ENCODE data around the gene CDC7.
"Not testable (repeated sequence)": the region's sequence is repeated elsewhere in the genome, so short reads cannot be mapped to it uniquely, and the experiment has no call there.

Gene CDC7

DNA sequence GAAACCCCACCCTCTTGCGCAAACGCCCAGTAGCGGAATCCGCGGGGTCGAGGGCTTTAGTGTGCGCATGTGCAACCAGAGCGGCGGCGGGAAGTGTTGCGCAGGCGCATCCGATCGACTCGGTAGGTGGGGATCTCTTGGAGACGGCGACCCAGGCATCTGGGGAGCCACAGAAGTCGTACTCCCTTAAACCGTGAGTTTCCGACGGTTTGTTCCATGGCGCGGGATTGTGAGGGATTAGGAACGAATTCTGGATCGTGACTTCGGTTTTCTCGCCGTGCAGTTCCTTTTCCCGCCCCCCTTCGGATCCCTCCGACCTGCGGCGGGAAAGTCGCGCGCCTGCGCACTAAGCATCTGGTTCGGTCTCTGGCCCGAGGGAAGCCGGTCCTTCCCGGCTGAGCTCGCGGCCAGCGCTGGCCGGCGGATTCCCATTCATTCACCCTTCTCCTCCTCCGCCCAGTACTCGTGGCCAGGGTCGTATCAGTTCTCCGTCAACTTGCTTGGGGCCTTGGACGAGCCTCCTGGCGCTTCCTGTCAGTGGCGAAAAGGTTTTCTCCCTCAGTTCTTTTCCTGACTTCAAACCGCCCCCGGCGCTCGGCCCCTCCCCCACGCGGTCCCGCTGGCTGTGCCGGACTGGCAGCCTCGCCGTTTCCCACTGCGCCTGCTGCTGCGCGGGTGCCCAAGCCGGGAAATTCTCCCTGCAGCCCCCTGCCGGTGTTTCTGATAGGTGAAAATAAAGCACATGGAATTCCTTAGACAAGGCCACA lies at the start of gene CDC7:
Gene CDC7, plus strand, starts transcription at position 96 of the 767 bp plus-strand sequence. CDS start 866 bp downstream, outside the sequence.
- peak; percentile 92 for DNase-seq

DNA sequence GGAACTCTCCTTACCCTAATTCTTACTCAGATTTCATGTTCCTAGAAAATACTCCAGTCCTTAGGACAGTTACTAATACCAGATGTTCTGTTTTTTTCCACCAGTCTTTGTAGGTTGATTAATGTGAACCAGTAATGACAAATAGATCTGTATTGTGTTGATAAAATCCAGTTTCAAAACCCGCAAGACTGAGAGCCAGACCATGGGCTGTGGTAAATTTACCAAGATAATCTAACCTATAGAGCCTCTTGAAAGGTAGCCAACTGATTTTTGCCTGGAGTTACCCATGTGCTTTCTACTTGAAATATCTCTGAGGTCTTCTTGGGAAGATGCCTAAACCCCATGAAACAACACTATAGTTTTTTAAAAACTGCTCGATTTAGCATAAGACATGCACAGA lies 46.5 kb upstream of the CDC7 start:
- DNase-seq = no peak

DNA sequence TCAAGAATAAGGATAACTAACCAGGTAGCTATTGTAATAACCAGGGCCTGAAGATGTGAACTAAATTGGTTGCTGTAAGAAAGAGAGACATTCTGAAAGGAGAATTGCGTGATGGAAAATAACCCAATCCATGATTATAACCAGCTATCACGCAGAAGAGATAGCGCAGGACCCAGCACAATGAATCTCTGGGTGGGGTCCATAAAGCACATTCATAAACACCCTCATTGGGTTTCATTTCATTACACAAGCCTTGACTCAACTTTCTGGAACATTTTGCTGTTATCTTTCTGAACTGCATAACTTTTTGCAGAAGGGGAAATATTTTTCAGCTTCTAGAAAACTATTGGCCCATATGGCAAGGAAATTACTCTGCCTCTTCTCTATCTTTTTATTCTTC lies 45.3 kb upstream of the CDC7 start:
- DNase-seq = no peak

DNA sequence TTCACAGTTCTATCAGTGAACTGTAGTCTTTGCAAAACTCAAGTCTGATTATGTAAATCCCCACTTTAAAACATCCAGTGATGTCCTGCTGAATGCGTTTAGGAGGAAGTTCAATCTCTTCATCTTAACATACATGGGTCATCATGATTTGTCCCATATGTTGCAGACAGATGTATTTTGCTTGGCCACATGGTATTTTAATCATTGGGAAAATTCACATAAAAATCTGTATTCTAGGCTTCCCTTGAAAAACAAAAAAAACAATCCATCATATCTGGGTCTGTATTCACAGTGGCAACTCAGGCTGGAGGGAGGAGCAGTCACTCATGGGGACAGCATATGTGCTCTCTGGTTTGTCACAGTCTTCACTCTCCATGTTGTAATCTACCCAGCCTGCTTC lies 44.8 kb upstream of the CDC7 start:
- no peak for DNase-seq

DNA sequence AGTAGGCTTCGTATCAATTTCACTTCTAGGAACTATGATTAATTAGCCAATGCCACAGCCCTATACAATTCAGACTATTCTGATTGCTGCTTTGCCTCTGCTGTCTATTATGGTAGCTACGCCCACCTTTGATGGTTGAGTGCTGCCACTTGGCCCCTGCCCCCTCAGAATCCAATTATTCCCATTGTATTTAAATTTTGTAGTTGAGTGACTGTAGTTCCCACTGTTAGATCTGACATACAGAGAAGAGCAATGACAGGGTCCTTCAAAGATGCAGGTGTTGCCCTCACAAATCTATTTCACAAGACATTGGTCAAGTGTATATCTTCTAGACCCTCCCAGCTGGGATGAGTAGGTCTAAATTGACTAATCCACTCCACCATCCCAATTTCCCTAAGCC lies 35.3 kb upstream of the CDC7 start:
- DNase-seq = not testable (repeated sequence)

DNA sequence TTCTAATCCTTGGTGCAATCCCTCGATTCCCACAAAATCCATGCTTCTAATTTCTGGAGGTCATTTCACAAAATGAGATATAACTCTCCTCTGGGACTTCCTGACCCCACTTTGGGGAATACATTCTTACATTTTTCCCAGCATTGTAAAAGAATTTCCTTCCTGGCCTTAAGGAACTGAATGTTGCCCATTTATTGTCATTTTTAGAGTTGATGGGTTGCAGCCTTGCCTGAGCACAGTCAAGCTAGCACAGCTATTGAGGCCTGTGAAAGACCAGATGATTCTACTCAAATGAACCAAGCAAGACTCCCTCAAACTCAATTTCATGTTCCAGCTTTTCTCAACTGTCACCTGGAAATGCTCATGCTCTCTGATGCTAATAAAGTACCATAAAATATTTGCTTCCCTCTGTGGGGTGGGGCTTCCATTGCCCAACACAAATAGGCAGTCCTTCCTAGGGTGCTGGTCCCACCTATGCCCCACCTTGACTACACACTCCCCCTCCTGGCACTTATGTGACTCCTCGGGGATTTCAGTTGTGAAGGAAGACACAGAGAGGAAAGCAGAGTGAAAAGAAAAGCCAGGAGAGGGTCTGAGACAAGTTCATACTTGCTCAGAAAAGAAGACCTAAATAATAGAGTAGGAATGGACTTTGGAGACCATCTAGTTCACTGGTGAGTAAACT lies 24.0 kb upstream of the CDC7 start:
- no peak for DNase-seq

DNA sequence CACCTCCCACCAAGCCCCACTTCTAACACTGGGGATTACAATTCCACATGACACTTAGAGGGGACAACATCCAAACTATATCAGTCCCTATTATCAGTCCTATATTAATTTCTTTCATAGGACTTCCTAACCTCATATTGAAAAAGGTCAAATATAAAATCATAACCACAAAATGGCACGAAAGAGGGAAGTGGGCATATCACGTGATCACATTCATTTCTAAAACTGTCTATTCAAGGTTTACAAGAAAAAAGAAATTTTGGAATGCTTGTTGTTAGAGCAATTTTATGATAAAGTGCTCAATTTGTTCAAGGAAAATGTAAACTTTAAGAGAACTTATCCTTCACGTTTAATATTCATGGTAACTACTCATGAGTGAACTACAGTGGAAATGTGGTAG lies 13.2 kb upstream of the CDC7 start:
- no peak for DNase-seq

DNA sequence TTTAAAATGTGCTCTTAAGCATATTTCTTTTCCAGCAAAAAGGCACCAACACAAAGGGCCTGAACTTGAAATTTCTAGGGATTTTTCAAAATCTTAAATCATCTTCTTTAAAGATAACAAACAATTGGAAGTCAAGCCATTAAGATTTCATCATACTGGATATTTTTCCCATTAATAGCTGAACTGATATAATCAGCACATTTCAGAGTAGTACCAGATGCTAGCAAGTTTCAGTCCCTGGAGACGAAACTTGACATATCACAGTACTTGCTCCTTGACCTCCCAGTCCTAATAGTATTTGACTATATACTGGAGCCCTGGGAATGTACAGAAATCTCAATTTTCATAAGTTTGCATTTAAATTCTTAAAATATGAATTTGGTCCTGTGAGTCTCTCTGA lies 10.2 kb upstream of the CDC7 start:
- DNase-seq = no peak

DNA sequence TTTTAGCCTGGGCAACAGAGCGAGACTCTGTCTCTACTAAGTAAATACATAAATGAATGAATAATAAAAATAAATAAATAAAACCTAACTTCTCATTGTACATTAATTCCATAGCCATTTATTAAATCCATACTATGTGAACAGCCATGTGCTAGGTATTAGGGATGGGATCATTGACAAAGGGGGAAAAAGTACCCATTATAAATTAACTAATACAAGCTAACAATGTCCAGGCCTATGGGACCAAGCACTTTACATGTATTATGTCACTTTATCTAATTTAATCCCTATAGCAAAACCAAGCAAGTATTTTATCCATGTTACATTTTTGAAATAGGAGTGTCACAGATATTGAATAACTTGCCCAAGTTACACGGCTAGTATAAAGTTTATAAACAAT lies 2.6 kb upstream of the CDC7 start:
- no peak for DNase-seq

DNA sequence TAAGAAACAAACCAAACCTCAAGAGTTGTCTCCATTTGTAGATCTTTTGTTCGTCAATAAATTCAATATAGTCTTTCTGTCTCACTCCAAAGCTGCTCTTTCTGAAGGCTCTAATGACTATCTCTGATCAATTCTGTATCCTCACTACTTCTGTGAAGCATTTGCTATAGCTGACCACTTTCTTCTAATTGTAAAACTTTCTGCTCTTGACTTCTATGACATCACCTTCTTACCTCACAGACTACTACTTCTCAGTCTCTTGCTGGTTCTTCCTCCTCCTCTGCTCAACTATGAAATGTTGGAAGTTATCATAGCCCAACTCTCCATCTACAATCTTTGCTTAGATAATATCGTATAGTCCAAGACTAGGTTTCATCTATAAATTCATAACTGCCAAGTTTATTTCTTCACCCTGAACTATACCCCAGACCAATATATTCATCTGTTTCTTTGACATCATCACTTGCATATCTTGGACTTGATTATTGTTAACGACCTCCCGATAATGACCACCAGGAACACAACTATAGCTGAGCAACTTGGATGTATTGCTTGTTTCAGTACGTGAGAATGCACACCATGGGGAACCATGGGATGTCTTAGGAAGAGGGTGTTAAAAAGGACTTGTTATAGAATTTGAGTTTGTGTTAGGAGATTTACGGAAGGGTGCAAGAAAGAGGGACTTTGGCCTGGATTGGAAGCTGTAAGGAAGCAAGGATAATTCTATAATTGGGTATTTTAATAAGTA lies 2.0 kb upstream of the CDC7 start:
- DNase-seq = no peak

DNA sequence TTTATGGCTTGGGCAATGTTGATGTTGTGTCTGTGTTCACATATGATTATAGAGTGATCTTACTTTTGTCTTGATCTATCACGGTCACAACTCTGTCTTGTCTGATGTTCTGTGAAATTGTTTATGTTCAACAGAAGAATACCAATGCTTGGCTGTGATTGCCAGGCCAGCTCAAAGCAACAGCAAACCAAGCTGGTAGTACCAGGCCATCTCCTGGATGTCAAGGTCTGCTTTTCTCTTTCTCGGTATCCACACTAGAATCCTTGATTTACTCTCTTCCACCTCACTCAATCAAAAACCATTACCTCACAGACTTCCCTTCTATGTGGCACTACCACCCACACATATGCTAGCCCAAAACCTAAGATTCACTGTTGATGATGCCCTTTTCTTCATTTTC lies 1.3 kb upstream of the CDC7 start:
- DNase-seq = no peak

DNA sequence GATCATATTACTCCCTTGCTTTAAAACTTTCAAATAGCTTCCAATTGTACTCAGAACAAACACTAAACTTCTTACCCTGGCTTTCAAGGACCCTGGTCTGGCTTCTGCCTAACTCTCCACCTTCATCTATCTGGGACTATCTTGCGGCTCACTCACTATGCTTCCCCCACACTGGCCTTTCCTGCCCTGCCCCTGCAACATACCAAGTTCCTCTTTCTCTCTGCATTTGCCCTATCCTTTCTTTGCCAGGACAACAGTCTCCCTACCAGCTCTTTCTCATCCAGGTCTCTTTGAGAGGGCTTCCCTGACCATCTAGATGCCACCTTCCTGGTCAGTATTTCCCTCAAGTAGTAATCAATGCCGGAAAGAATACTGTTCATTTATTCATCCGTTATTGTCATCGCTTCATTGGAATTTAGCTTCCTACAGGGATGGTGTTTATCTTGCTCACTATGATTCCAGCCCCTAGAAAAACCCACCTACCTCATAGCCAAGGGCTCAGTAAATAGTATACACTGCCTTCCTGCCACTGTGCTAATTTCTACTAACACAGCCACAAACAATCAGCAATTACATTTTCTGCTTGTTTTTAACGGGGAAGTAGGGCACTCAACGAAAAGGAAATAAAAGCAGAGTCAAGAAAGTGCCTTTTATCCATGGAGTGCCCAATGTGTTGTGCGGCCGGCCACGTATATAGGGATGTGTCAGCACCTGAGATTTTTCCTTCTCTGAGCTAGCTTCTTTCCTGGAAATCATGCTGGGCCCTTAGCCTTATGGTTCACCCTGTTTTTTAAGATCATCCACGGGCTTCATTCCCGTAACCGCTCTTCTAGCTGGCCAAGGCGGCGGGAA lies 521 bp upstream of the CDC7 start:
- DNase-seq = no peak

DNA sequence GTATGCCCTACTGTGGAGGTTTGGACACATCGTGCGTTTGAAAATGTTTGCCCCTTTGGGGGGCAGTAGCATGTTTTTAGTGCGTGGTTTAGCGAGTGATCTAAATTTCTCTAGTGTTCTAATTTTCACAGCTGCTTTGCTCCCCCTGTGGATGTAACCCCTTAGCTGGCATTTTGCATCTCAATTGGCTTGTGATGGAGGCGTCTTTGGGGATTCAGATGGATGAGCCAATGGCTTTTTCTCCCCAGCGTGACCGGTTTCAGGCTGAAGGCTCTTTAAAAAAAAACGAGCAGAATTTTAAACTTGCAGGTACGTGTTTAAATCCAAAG lies 836 bp downstream of the CDC7 start:
- peak; percentile 89 for DNase-seq

DNA sequence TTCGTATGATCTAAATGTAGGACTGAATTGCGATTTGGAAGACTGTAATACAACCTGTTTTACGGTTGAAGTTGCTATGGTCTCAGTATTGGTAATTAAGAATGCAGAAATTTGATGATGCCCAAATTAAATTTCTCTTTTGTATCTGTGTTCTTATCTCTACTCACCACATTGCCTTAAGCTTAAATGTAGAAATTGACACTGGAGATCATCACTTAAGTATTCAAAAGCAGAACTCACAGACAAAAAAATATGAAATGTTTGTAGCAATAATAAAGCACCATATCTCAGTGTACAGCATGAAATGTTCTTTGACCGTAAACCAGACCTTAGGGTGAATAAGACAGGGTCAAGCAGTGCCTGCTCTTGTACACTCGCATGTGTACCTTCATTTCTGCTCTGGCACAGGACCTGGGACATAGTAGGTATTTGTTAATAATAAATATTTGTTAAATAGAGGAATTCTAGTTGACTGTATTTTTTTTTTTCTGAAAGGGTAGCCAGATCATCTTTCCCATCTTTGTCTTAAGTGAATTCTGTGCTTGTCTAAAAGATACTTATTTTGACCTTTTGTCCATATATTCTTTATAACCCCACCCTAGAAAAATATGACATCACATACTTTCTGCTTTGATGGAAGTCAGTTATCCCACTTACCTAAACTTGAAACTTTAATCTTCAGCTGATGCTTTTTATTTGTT lies 1.5 kb downstream of the CDC7 start:
- no peak for DNase-seq

DNA sequence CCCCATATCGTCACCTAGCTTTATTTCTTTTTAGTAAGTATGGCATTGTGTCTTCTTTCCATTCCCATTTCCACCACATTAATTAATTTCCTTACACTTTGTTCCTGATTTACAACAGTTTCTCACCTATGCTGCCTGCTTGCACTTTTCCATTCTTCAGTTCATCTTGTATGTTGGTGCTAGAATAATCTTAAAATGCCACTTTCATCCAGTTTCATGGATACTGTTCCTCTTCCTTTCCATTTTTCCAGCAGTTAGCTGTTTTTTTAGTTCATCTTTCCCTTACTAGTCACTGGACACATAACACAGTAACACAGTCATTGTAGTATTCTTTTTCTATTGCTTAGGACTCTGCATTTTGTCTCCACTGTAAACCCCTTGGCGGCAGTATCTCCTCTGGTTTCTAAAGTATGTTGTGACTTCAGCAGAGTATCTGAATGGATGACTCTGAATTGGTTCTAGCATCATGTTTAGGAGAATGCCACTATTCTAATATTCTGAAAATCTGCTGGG lies 2.1 kb downstream of the CDC7 start:
- peak; percentile 54 for DNase-seq

DNA sequence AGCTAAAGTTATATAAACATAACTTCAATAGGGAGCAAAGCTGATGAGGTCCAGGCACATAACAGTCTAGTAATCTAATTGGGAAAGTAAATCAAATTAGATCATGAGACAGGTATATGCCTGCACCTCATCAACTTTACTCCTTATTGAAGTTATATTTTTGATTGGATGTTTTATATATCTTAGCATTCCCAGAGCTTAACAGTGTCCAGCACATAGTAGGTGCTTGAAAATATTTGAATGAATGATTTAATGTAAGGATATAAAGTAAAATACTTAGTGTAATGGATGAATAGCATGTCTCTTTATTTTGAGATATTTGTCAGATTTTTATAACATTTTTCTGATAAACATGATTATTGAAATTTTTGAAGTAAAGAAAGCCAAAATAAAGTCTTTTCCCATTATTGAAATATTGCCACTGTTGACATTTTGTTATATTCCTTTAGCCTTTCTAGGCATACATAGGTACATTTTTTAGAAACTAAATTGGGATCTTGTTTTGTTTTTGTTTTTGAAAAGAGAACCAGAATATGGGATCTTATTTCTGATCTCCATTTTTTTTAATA lies 2.8 kb downstream of the CDC7 start:
- no peak for DNase-seq

DNA sequence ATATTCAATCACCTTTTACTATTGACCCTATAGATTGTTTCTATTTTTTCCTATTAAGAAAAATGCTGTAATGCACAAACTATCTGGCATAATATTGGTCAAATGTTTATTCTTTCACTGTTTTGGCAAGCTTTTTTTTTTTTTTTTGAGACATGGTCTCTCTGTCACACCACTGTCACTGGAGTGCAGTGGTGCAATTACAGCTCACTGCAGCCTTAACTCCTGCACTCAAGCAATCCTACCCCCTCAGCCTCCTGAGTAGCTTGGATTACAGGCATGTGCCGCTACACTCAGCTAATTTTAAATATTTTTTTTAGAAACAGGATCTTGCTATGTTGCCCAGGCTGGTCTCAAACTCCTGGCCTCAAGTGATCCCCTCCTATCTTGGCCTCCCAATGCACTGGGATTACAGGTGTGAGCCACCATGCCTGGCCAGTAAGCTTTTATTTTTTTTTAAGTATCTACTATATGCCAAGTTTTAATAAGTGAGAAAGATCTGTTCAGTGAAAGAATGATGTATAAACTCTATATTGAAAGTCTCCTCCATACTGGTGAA lies 3.4 kb downstream of the CDC7 start:
- no peak for DNase-seq

DNA sequence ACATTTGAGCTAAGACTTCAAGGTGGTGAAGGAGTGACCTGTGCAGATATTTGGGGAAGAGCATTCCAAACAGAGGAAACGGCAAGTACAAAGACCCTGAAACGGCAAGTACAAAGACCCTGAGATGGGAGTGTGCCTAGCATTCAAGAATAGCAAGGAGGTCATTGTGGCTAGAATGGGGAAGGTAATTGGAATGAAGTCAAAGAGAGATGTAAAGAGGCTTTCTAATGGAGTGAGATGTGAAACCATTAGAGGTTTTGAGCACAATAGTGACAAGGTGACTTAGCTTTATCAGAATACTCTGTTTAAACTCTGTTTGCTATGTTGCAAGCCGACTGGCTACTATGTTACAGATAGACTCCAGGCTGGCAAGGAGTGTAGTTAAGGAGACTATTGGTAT lies 4.4 kb downstream of the CDC7 start:
- no peak for DNase-seq

DNA sequence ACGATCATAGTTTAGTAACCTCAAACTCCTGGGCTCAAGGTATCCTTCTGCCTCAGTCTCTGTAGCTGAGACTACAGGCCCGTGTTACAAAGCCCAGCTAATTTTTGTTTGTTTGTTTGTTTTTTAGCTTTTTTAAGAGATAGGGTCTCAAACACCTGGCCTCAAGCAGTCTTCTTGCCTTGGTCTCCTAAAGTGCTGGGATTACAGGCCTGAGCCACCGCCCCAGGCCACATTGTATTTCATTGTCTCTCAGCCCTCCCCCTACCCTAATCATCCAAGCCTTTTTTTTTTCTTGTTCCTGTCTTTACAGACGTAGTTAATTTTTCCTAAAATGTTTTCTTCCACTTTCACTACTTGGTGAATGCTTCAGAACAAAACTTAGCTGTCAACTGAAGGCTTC lies 5.4 kb downstream of the CDC7 start:
- no peak for DNase-seq

DNA sequence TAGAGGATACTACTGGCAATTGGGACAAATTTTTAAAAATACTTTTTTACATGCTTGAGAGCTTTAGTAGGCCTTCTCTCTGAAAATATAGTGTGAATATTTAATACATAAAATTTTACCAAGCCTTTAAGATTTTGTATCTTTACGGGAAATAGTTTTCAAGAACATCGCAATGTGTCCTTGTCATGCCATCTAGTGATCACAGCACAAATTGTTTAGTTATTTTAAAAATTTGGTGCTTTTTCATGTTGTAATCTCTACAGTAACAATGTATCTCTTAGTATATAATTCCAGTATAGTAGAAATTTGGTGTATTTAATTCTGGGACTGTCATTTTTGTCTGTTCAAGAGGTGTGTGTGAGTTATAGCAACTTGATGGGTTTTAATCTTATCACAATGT lies 6.7 kb downstream of the CDC7 start:
- DNase-seq = no peak

DNA sequence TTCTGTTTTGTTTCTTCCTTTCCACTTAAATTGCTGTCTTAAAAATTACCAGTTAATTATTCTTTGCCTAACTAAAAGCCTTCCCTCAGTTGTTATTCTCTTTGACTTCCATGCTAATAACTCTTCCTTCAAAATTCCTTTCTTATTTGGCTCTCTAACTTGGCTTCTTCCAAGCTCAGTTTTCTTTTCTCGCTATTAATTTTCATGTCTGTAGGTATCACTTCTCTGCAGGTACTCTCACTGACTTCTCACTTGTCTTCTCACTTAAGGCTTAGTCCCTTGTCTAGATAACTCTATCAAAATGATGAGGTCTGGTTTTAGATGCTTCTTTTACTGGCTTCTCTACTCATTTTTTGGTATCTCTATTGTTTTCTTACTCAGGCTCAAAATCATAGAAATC lies 10.1 kb downstream of the CDC7 start:
- no peak for DNase-seq

DNA sequence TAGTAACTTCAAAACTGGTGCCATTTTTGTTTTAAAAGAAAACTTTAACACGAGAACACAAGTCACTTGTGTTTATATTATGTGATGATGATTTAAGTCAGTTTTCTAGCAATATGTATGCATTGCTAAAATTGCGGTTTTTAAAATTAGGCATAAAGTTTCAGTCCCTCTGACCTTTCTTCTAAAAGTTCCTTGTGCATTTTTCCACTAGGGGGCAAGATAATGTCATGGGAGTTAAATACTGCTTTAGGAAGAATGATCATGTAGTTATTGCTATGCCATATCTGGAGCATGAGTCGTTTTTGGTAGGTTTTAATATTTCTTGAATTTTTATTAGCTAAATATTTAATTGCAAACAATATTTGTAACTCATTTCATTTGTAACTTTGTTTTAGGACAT lies 10.7 kb downstream of the CDC7 start:
- DNase-seq = peak; percentile 42

Measured in NCI-H526 treated with DMSO at 0.1 percent for 48 hours (cell line).